ENCODE results near the gene SIRPD. TPM values are rescaled to one million over a fixed set of nuclear protein-coding genes. Genes with fewer than 3 reads are reported as not detected.

The SIRPD gene
- polyA plus RNA-seq, 1 donor (not counting 4 experiments of a cell fraction or from before 2014, with no cell fraction given) = not detected

DNA sequence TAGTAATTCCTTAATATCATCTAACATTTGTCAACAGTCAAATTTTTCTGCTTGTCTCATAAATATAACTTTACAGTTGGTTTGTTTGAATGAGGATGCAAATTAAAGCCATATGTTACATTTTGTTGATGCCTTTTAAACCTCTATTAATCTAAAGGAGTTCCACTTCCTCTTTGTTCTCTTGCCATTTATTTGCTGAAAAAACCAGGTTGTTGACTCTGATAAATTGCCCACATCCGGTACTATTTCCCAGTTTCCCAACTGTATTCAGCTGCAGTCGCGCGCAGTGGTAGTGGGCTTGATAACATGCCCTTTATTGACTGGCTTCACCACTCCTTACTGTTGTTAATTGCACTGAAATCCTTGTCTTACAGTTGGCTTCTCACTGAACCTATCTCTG lies 33.5 kb downstream of the SIRPD start:
- no peaks in the 10 kb centered on the region for H3K27me3 ChIP-seq (ENCODE audit: control insufficient read depth, extremely low read depth, insufficient read depth, low read length)
- H3K9me3 ChIP-seq (ENCODE audit: control insufficient read depth, low read depth, low read length) = no peaks in the 10 kb centered on the region
- dilution Hi-C loops (cut with MboI; ENCODE audit: extremely low pct_ligation_motif_present, low sequenced_read_pairs) = no loop called here
- DNase-seq (ENCODE audit: low read depth, low spot score) (no peak), FAIRE-seq (no peak)
- no peak for TF ChIP-seq EZH2 (IDR thresholded peaks at IDR 0.05; ENCODE audit: low read length)
- no peak for TF ChIP-seq CTCF (optimal IDR thresholded peaks at IDR 0.05 in 1 of 3, IDR thresholded peaks at IDR 0.05 in 1 of 3, conservative IDR thresholded peaks at IDR 0.05 in 1 of 3; ENCODE audit: extremely low read depth in 1 of 3, insufficient read depth in 2 of 3, low read length in 3 of 3)
- no peak overlapping the region for H3K27ac ChIP-seq (ENCODE audit: control insufficient read depth, insufficient read depth, low read length)
- H3K4me1 ChIP-seq (ENCODE audit: control insufficient read depth, extremely low read depth, insufficient read depth, low read length) = peaks cover 3% of the 10 kb centered on the region
- H3K79me2 ChIP-seq (ENCODE audit: control insufficient read depth, insufficient read depth, low read length) = no peaks in the 10 kb centered on the region
- no peak overlapping the region for H3K4me3 ChIP-seq (ENCODE audit: control insufficient read depth in 2 of 3, extremely low read depth in 1 of 3, insufficient read depth in 2 of 3, low read depth in 1 of 3, low read length in 3 of 3)
- no peak overlapping the region for H3K4me2 ChIP-seq (ENCODE audit: control insufficient read depth, extremely low read depth, insufficient read depth, low read depth, low read length)
- no peak overlapping the region for H2AFZ ChIP-seq (ENCODE audit: control insufficient read depth, low read length)
- no peaks in the 10 kb centered on the region for H4K20me1 ChIP-seq (ENCODE audit: control insufficient read depth, extremely low read depth, insufficient read depth, low read length)
- H3K9ac ChIP-seq (ENCODE audit: control insufficient read depth, extremely low read depth, insufficient read depth, low read length) = no peak overlapping the region
- H3K9me1 ChIP-seq (ENCODE audit: control insufficient read depth, extremely low read depth, insufficient read depth, low read length) = no peaks in the 10 kb centered on the region
- H3K36me3 ChIP-seq (ENCODE audit: control insufficient read depth in 2 of 2, extremely low read depth in 1 of 2, insufficient read depth in 2 of 2, low read length in 2 of 2) = no peaks in the 10 kb centered on the region

DNA sequence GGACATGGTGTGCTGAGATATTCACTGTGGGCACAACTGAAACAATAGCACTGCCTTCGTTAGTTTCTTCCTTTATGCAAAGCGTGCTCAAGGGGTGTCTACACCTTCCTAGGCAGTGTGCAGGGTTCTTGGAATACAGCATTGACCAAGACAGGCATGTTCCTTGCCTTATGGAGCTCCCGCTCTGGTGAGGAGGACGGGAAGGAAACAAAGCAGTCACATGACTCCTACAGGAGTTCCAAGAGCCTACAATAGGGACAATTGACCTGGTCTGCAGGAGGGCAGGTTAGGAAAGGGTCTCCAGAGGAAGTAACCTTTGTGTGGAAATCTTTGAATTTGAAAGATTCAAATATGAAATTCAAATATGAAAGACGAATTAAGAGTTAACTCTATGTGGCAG lies 40.5 kb downstream of the SIRPD start:
- H3K27ac ChIP-seq (ENCODE audit: control insufficient read depth, insufficient read depth, low read length) = no peak overlapping the region
- no peak overlapping the region for H3K4me3 ChIP-seq (ENCODE audit: control insufficient read depth in 2 of 3, extremely low read depth in 1 of 3, insufficient read depth in 2 of 3, low read depth in 1 of 3, low read length in 3 of 3)
- DNase-seq (ENCODE audit: low read depth, low spot score) (no peak), FAIRE-seq (no peak)
- dilution Hi-C loops (cut with MboI; ENCODE audit: extremely low pct_ligation_motif_present, low sequenced_read_pairs) = no loop called here
- H4K20me1 ChIP-seq (ENCODE audit: control insufficient read depth, extremely low read depth, insufficient read depth, low read length) = no peaks in the 10 kb centered on the region
- H3K79me2 ChIP-seq (ENCODE audit: control insufficient read depth, insufficient read depth, low read length) = no peaks in the 10 kb centered on the region
- no peak overlapping the region for H3K4me2 ChIP-seq (ENCODE audit: control insufficient read depth, extremely low read depth, insufficient read depth, low read depth, low read length)
- H3K9me3 ChIP-seq (ENCODE audit: control insufficient read depth, low read depth, low read length) = no peaks in the 10 kb centered on the region
- no peaks in the 10 kb centered on the region for H3K36me3 ChIP-seq (ENCODE audit: control insufficient read depth in 2 of 2, extremely low read depth in 1 of 2, insufficient read depth in 2 of 2, low read length in 2 of 2)
- no peak overlapping the region for H3K9ac ChIP-seq (ENCODE audit: control insufficient read depth, extremely low read depth, insufficient read depth, low read length)
- H3K9me1 ChIP-seq (ENCODE audit: control insufficient read depth, extremely low read depth, insufficient read depth, low read length) = no peaks in the 10 kb centered on the region
- no peaks in the 10 kb centered on the region for H3K27me3 ChIP-seq (ENCODE audit: control insufficient read depth, extremely low read depth, insufficient read depth, low read length)
- H3K4me1 ChIP-seq (ENCODE audit: control insufficient read depth, extremely low read depth, insufficient read depth, low read length) = no peaks in the 10 kb centered on the region
- TF ChIP-seq EZH2 (IDR thresholded peaks at IDR 0.05; ENCODE audit: low read length) = no peak
- no peak for TF ChIP-seq CTCF (optimal IDR thresholded peaks at IDR 0.05 in 1 of 3, IDR thresholded peaks at IDR 0.05 in 1 of 3, conservative IDR thresholded peaks at IDR 0.05 in 1 of 3; ENCODE audit: extremely low read depth in 1 of 3, insufficient read depth in 2 of 3, low read length in 3 of 3)
- H2AFZ ChIP-seq (ENCODE audit: control insufficient read depth, low read length) = no peak overlapping the region
